ENCODE results near the gene SHC1.
A peak's percentile ranks its signal among the peaks of the same experiment; 100 is the strongest.

SHC1 gene

GRCh38 chr1:154937085-154937987 lies 33.2 kb downstream of the SHC1 start:
- DNase-seq, result peak; percentile 98 to 99 (median 99)

GRCh38 chr1:154936555-154937084 lies 33.9 kb downstream of the SHC1 start, which contains the start of gene PMVK:
PMVK (minus strand) TSS chr1:154936719; CDS start chr1:154936685, 34 bp downstream.
- DNase-seq, result peak; percentile 98 to 99 (median 99)

- DNase-seq, result no peak
Measured at GRCh38 chr1:154935749-154936554, 34.6 kb downstream of the SHC1 start.

- DNase-seq, result no peak
Measured at GRCh38 chr1:154934358-154934948, 36.1 kb downstream of the SHC1 start.

GRCh38 chr1:154931940-154932487 lies 38.5 kb downstream of the SHC1 start:
- no peak for DNase-seq

- DNase-seq, result no peak
Measured at GRCh38 chr1:154926201-154926600, 44.3 kb downstream of the SHC1 start.

GRCh38 chr1:154925335-154926170 lies 45.0 kb downstream of the SHC1 start:
- DNase-seq, result no peak

GRCh38 chr1:154923695-154924094 lies 46.9 kb downstream of the SHC1 start:
- no peak for DNase-seq

GRCh38 chr1:154913273-154913672 lies 57.3 kb downstream of the SHC1 start:
- no peak for DNase-seq

GRCh38 chr1:154912755-154913154 lies 57.8 kb downstream of the SHC1 start:
- DNase-seq, result no peak

All from NCI-H1417 (cell line).